ENCODE measurements around the gene CADM4. TPM values are rescaled to one million over a fixed set of nuclear protein-coding genes. Genes with fewer than 3 reads are reported as not detected.
A peak's percentile ranks its signal among the peaks of the same experiment; 100 is the strongest.

The CADM4 gene
- total and polyA plus RNA-seq, 4 donors = 5.9 to 12.2 (median 7.5) TPM

- no peak overlapping the region for H3K4me3 ChIP-seq
- DNase-seq (peak in 1 of 3 donors; percentile 49), ATAC-seq (ENCODE audit: insufficient read depth, low FRiP score) (no peak)
- H3K9me3 ChIP-seq (ENCODE audit: control insufficient read depth in 4 of 4, insufficient read depth in 3 of 4, low read length in 3 of 4) = no peaks in the 10 kb centered on the region
- H3K36me3 ChIP-seq (ENCODE audit: control insufficient read depth in 4 of 4, insufficient read depth in 4 of 4, low read length in 4 of 4) = peaks cover 5 to 15% (median 9%) of the 10 kb centered on the region in 4 donors
- no peak for TF ChIP-seq CTCF (IDR thresholded peaks at IDR 0.05; ENCODE audit: control extremely low read depth, extremely low read depth)
- WGBS, 2 donors = 12 to 14% methylated on average over 29 of the region's 29 CpGs
- peaks cover 0 to 24% (median 17%) of the 10 kb centered on the region in 5 donors for H3K4me1 ChIP-seq (ENCODE audit: control insufficient read depth in 5 of 5, insufficient read depth in 5 of 5, low read length in 5 of 5)
- H3K9ac ChIP-seq (ENCODE audit: insufficient read depth in 1 of 2, low read length in 2 of 2) = peak overlapping the region; percentile 14 to 41
- H3K27ac ChIP-seq (ENCODE audit: low read depth in 1 of 2, low read length in 1 of 2) = no peak overlapping the region
- no peaks in the 10 kb centered on the region for H3K27me3 ChIP-seq (ENCODE audit: control insufficient read depth in 3 of 3, insufficient read depth in 3 of 3, low read length in 2 of 3)
Measured at GRCh38 chr19:43667876-43668405, 28.3 kb upstream of the CADM4 start.

GRCh38 chr19:43667126-43667875 is 27.7 kb upstream of the CADM4 start:
- H3K27me3 ChIP-seq (ENCODE audit: control insufficient read depth in 3 of 3, insufficient read depth in 3 of 3, low read length in 2 of 3) = no peaks in the 10 kb centered on the region
- WGBS, 2 donors = 54 to 64% methylated on average over 25 to 26 of the region's 26 CpGs
- no peaks in the 10 kb centered on the region for H3K9me3 ChIP-seq (ENCODE audit: control insufficient read depth in 4 of 4, insufficient read depth in 3 of 4, low read length in 3 of 4)
- H3K4me3 ChIP-seq = no peak overlapping the region
- peaks cover 0 to 24% (median 17%) of the 10 kb centered on the region in 5 donors for H3K4me1 ChIP-seq (ENCODE audit: control insufficient read depth in 5 of 5, insufficient read depth in 5 of 5, low read length in 5 of 5)
- no peak overlapping the region for H3K27ac ChIP-seq (ENCODE audit: low read depth in 1 of 2, low read length in 1 of 2)
- ATAC-seq (ENCODE audit: insufficient read depth, low FRiP score) (no peak), DNase-seq (peak in 2 of 3 donors; percentile 30 to 32)
- peaks cover 5 to 15% (median 9%) of the 10 kb centered on the region in 4 donors for H3K36me3 ChIP-seq (ENCODE audit: control insufficient read depth in 4 of 4, insufficient read depth in 4 of 4, low read length in 4 of 4)
- no peak for TF ChIP-seq CTCF (IDR thresholded peaks at IDR 0.05; ENCODE audit: control extremely low read depth, extremely low read depth)
- H3K9ac ChIP-seq (ENCODE audit: insufficient read depth in 1 of 2, low read length in 2 of 2) = peak overlapping the region; percentile 14 to 41

- Histone ChIP-seq H3K36me3 (ENCODE audit: control insufficient read depth in 4 of 4, insufficient read depth in 4 of 4, low read length in 4 of 4) (peaks cover 5 to 27% (median 9%) of the 10 kb centered on the region in 4 donors), H3K27ac (ENCODE audit: low read depth in 1 of 2, low read length in 1 of 2) (no peak overlapping the region)
- 18 to 37% methylated on average over 7 of the region's 7 CpGs for WGBS, 2 donors
Measured at GRCh38 chr19:43664018-43664417, 24.4 kb upstream of the CADM4 start.

More at GRCh38 chr19:43664018-43664417, 24.4 kb upstream of the CADM4 start:
- H3K9ac ChIP-seq (ENCODE audit: insufficient read depth in 1 of 2, low read length in 2 of 2) = no peak overlapping the region
- no peak for ATAC-seq (ENCODE audit: insufficient read depth, low FRiP score)
- H3K9me3 ChIP-seq (ENCODE audit: control insufficient read depth in 4 of 4, insufficient read depth in 3 of 4, low read length in 3 of 4) = no peaks in the 10 kb centered on the region
- H3K4me1 ChIP-seq (ENCODE audit: control insufficient read depth in 5 of 5, insufficient read depth in 5 of 5, low read length in 5 of 5) = peaks cover 0 to 17% (median 8%) of the 10 kb centered on the region in 5 donors
- DNase-seq = peak in 2 of 3 donors; percentile 39 to 41
- no peak overlapping the region for H3K4me3 ChIP-seq
- no peaks in the 10 kb centered on the region for H3K27me3 ChIP-seq (ENCODE audit: control insufficient read depth in 3 of 3, insufficient read depth in 3 of 3, low read length in 2 of 3)
- TF ChIP-seq CTCF (IDR thresholded peaks at IDR 0.05; ENCODE audit: control extremely low read depth, extremely low read depth) = no peak
